ENCODE results near the gene ICAM1. TPM values are rescaled to one million over a fixed set of nuclear protein-coding genes. Genes with fewer than 3 reads are reported as not detected.
"Not testable (repeated sequence)": the region's sequence is repeated elsewhere in the genome, so short reads cannot be mapped to it uniquely, and the experiment has no call there.

The ICAM1 gene
- total RNA-seq, 1 donor from 2014 or later: 77.1 TPM

DNA sequence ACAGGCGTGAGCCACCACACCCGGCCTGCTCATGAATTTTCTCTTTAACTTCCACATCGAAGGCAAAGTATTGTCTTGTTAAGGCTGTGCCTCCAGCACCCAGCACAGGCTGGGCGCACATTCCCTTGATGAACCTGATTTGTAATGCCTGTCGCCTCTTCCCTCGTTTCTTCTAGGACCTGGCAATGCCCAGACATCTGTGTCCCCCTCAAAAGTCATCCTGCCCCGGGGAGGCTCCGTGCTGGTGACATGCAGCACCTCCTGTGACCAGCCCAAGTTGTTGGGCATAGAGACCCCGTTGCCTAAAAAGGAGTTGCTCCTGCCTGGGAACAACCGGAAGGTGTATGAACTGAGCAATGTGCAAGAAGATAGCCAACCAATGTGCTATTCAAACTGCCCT, 3.7 kb downstream of the ICAM1 start:
- no peak for DNase-seq (ENCODE audit: low spot score)

- DNase-seq (ENCODE audit: low spot score): no peak
These were observed 7.1 kb downstream of the ICAM1 start for GRCh38 chr19:10277795-10278589.

DNA sequence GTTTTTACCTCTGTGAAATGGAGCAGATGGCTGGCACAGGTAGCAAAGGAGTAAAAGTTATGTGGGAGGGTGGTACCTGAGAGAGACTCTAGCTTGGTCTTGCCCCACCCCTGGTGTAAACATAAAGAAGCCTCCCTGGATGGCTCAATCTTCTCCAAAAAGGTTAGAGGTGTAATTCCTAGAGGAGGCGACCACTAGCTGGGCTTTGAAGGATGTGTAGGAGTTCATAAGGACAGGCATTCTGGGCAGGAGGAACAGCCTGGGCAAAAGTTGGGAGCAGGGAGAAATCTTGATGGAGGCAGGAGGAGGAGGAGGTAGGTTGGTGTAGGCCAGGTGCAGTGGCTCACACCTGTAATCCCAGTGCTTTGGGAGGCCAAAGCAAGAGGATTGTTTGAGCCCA, 8.0 kb downstream of the ICAM1 start:
- DNase-seq (ENCODE audit: low spot score): no peak

DNA sequence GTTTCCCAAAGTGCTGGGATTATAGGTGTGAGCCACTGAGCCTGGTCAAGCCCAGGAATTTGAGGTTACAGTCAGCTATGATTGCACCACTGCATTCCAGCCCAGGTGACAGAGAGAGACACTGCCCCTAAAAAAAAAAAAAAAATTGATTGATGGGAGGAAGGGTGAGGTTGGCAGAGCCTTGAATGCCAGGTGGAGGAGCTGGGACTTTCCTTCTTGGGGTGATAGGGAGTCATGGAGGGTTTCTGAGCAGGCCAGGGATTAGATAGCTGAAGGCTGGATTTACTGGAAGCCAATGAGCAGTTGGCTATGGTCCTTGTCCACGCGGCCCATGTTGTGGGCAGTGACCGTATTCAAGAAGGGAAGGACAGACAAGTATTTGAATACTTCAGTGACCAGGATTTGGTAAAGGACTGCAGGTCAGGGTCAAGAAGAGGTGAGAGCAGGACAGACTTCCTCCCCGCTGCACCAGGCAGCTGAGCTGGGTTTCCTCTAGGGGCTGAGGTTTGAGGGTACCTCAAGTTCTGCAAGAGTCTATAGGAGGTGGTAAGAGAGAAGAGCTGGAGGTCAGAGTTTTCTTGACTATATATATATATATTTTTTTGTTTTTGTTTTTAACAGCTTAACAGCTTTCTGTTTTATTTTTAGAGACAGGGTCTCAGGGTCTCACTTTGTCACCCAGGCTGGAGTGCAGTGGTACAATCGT, 9.0 kb downstream of the ICAM1 start:
- no peak for DNase-seq (ENCODE audit: low spot score)

DNA sequence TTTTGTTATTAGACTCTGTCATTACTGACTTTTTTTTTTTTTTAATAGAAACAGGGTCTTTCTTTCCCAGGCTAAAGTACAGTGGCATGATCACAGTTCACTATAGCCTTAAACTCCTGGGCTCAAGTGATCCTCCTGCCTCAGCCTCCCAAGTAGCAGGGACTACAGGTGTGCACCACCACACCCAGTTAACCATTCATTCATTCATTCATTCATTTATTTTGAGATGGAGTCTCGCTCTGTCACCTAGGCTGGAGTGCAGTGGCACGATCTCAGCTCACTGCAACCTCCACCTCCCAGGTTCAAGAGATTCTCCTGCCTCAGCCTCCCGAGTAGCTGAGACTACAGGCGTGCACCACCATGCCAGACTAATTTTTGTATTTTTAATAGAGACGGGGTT, 11.1 kb downstream of the ICAM1 start:
- not testable (repeated sequence) for DNase-seq (ENCODE audit: low spot score)

GRCh38 chr19:10283301-10284064, 12.6 kb downstream of the ICAM1 start:
- DNase-seq (ENCODE audit: low spot score): no peak

GRCh38 chr19:10284065-10284959, 13.4 kb downstream of the ICAM1 start:
- no peak for DNase-seq (ENCODE audit: low spot score)

DNA sequence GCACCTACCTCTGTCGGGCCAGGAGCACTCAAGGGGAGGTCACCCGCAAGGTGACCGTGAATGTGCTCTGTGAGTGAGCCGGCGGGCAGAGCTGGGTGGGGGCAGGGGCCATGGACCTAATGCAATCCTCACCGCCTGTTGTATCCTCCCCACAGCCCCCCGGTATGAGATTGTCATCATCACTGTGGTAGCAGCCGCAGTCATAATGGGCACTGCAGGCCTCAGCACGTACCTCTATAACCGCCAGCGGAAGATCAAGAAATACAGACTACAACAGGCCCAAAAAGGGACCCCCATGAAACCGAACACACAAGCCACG, 14.0 kb downstream of the ICAM1 start:
- no peak for DNase-seq (ENCODE audit: low spot score)

DNA sequence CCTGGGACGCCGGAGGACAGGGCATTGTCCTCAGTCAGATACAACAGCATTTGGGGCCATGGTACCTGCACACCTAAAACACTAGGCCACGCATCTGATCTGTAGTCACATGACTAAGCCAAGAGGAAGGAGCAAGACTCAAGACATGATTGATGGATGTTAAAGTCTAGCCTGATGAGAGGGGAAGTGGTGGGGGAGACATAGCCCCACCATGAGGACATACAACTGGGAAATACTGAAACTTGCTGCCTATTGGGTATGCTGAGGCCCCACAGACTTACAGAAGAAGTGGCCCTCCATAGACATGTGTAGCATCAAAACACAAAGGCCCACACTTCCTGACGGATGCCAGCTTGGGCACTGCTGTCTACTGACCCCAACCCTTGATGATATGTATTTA, 14.5 kb downstream of the ICAM1 start:
- DNase-seq (ENCODE audit: low spot score): no peak

DNA sequence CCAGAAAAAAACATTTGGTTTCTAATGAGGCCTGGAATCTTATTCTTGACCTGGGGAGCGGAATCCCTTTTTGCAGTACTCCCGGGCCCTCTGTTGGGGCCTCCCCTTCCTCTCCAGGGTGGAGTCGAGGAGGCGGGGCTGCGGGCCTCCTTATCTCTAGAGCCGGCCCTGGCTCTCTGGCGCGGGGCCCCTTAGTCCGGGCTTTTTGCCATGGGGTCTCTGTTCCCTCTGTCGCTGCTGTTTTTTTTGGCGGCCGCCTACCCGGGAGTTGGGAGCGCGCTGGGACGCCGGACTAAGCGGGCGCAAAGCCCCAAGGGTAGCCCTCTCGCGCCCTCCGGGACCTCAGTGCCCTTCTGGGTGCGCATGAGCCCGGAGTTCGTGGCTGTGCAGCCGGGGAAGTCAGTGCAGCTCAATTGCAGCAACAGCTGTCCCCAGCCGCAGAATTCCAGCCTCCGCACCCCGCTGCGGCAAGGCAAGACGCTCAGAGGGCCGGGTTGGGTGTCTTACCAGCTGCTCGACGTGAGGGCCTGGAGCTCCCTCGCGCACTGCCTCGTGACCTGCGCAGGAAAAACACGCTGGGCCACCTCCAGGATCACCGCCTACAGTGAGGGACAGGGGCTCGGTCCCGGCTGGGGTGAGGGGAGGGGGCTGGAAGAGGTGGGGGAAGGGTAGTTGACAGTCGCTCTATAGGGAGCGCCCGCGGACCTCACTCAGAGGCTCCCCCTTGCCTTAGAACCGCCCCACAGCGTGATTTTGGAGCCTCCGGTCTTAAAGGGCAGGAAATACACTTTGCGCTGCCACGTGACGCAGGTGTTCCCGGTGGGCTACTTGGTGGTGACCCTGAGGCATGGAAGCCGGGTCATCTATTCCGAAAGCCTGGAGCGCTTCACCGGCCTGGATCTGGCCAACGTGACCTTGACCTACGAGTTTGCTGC, 16.1 kb downstream of the ICAM1 start, which contains the start of gene ICAM4:
TSS of gene ICAM4 (plus strand) at position 153 of the 935 bp plus-strand sequence. CDS start at position 211, 58 bp downstream.
- DNase-seq (ENCODE audit: low spot score): no peak

- no peak for DNase-seq (ENCODE audit: low spot score)
These were observed 17.8 kb downstream of the ICAM1 start for GRCh38 chr19:10288662-10289166.

- no peak for DNase-seq (ENCODE audit: low spot score)
These were observed 18.4 kb downstream of the ICAM1 start for GRCh38 chr19:10289167-10289835.

DNA sequence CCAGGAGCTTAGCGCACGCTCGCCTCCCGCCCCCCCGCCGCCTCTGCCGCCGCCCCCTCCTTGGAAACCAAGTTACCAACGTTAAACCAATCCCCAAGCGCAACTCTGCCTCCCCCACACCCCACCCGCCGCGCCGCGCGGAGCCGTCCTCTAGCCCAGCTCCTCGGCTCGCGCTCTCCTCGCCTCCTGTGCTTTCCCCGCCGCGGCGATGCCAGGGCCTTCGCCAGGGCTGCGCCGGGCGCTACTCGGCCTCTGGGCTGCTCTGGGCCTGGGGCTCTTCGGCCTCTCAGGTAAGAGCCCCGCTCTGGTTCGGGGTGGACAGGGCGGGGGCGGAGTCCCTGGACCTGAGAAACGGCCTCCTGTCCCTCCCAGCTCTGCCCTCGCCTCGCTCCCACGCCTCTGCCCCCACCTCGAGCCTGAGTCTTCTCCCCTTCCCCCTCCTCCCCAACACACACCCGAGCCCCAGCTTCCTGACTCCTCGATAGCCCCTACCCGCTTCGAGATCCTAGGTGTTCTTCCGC, 19.0 kb downstream of the ICAM1 start, which contains the start of gene ICAM5:
TSS of gene ICAM5 (plus strand) at position 117 of the 521 bp plus-strand sequence. CDS start at position 209, 92 bp downstream.
- no peak for DNase-seq (ENCODE audit: low spot score)

DNA sequence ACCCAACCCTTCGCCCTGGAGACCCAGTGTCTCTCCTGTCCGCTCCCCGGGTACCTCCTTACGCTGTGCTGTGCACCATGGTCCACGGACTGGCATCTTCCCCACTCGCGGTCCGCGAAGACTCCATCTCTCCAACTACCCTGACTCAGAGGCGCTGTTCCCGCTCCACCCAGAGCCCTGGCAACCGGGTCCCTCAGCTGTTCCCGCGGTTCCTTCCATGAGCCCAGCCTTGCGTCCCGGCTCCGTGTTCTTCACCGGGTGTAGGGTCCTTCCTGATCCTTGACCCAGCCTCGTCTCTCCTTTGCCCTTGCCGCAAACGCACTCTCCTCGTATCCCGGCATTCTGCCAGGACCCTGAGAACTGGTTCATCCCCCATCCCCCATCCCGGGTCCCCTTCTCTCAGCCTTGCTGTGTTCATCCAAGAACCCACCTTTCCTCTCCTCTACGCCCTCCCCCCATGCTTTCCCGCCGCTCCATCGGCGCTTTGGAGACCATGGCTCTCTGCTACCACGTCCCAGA, 19.5 kb downstream of the ICAM1 start:
- no peak for DNase-seq (ENCODE audit: low spot score)

DNA sequence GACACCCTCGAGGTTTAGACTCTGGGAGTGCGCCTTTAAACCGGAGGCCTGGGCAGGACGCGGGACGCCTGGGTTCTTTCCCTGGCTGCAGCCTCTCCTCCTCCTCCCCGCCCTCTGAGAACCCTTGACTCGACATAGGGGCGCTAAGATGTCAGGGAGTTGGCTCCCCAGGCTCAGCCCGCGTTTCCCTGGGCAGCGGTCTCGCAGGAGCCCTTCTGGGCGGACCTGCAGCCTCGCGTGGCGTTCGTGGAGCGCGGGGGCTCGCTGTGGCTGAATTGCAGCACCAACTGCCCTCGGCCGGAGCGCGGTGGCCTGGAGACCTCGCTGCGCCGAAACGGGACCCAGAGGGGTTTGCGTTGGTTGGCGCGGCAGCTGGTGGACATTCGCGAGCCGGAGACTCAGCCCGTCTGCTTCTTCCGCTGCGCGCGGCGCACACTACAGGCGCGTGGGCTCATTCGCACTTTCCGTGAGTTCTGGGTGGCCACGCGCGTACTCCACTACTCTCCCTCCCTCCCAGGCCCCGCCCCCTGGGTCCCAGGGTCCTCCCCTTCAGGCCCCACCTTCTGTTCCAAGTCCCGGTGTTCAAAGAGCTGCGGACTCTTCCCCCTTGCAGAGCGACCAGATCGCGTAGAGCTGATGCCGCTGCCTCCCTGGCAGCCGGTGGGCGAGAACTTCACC, 20.1 kb downstream of the ICAM1 start:
- DNase-seq (ENCODE audit: low spot score): no peak

DNA sequence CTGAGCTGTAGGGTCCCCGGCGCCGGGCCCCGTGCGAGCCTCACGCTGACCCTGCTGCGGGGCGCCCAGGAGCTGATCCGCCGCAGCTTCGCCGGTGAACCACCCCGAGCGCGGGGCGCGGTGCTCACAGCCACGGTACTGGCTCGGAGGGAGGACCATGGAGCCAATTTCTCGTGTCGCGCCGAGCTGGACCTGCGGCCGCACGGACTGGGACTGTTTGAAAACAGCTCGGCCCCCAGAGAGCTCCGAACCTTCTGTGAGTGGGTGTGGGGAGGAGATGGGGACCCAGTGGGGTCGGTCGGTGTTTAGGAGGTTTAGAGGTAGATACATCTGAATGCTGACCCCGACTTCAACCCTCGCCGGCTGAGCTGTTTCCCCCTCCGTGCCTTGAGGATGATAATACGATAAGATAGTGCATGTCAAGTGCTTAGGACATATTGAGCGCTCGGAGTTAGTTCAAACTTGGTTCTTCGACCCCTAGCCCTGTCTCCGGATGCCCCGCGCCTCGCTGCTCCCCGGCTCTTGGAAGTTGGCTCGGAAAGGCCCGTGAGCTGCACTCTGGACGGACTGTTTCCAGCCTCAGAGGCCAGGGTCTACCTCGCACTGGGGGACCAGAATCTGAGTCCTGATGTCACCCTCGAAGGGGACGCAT, 20.8 kb downstream of the ICAM1 start:
- no peak for DNase-seq (ENCODE audit: low spot score)

DNA sequence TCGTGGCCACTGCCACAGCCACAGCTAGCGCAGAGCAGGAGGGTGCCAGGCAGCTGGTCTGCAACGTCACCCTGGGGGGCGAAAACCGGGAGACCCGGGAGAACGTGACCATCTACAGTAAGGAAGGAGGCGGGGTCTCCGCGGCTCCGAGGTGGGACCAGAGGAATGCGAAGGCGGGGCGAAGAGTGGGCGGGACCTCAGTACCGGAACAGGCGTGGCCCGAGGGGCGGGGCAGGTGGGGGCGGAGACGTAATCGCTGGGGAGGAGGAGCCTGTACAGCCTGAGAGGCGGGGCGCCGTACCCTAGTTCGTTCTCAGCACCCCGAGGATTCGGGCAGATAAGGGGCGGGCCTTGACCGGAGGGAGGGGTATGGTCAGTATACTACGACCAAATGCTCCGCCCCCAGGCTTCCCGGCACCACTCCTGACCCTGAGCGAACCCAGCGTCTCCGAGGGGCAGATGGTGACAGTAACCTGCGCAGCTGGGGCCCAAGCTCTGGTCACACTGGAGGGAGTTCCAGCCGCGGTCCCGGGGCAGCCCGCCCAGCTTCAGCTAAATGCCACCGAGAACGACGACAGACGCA, 21.4 kb downstream of the ICAM1 start:
- peak; percentile 96 for DNase-seq (ENCODE audit: low spot score)
